HG02588 (cell line): Measurements from ENCODE around the gene SEC22C.

Experiments used
- ATAC-seq: cut with Tn5 transposase; IDR thresholded peaks from one replicate; pipeline ENCODE4 v1.9.1; 2021; ENCODE audit warnings: mild to moderate bottlenecking, moderate library complexity; ENCODE audit not compliant: unreplicated experiment

The SEC22C gene

DNA sequence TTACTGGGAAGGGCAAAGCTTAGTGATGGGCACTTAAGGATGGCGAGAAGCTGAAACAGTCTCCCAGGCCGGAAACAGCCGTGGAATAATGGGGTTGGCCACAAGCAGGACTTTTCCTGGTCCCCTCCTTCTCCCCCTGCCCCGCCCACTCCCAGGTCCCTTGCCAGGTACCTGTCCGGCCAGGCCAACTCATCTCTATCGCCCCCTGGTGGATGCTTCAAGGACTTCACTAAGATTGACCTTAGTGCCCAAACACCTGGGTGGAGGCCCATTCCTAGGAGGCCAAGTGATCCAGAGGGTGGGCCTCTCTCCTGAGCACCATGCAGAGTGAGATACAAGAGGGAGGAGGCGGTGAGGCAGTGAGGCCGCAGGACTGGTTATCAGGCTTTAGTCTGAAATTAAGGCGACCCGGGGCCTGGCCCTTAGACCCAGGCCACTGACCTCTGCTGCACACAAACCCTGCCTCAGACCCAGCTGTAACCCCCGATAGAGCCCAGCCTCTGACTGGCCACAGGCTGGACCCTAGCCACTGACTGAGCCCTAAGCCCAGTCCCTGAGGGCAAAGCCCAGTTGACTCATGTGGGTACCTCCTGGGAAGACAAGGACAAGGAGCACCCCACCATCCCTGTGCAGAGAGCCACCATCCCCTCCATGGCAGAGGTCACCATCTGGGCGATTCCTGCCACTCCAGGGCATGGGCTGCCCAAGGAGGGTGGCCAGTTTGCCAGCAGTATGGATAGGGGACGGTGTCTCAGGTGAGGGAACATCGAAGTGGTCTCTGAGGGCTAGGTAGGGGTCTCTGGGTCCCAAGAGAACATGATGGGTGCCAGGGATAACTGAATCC, 41.7 kb downstream of the SEC22C start:
- ATAC-seq, result peak; percentile 61

DNA sequence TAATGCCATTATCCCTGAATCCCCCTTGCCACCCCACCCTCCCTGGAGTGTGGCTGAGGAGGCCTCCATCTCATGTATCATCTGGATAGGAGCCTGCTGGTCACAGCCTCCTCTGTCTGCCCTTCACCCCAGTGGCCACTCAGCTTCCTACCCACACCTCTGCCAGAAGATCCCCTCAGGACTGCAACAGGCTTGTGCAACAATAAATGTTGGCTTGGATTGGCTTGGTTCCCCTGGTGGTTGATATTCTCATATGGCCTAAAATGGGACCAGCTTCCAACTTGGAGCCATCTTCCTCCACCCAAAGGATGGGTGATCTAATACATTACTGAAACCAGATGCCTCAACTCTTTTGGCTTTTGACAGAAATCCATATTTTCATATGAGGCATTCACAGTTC, 44.4 kb downstream of the SEC22C start:
- ATAC-seq, result no peak

- no peak for ATAC-seq
Observed at GRCh38 chr3:42535981-42536784, 45.6 kb downstream of the SEC22C start.

DNA sequence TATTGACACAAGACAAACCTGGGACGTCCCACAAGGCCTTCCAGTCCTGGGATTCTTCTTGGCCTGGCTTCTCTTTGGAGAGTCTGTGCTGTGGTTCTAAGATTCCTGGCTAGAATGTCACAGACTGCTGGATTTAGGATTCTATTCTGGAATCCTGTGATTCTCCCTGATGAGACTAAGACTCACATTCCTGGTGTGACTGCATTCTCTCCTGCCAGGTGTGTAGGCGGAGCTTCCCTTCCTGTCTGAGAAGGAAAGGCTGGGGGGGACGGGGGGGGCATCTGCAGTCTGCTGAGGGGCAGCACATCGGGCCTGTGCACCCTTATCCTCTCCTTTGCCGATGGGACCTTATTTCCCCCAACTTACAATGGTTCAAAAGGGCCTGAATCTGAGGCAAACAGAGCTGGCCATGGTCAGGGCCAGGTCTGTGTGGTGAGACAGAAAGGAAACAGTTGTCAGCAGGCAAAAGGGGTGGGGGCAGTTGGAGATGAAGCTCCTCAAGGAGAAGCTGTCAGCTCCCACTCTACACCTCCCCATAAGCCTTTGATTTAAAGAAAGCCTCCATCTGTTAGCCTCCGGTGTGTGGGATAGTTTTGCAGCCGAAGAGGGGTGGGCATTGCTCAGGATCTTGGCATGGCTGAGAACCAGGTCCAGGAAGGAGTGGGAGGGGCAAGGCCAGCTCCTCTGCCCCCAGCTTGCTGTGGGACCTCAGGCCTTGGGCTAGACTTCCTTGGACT, 48.4 kb downstream of the SEC22C start:
- ATAC-seq, result no peak

- no peak for ATAC-seq
Observed at GRCh38 chr3:42532229-42532628, 49.5 kb downstream of the SEC22C start.

DNA sequence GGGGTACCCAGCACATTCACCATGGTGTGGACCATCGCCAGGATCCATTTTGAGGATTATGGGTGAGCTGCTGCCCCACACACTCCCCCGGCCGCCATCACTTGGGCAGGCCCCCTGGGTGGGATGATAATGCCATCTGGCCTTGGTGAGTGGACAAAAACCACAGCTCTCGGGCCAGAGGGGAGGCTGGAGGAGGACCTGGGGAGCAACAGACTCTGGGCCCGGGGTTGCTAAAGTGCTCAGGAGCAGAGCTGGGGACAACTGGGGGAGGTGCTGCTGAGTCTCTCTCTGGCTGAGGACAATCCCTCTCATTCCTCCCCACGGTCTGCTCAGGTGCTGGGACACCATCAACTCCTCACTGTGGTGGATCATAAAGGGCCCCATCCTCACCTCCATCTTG, 50.3 kb downstream of the SEC22C start:
- ATAC-seq, result no peak

- ATAC-seq, result no peak
Observed at GRCh38 chr3:42530073-42530472, 51.7 kb downstream of the SEC22C start.

- no peak for ATAC-seq
Observed at GRCh38 chr3:42529468-42529867, 52.3 kb downstream of the SEC22C start.

DNA sequence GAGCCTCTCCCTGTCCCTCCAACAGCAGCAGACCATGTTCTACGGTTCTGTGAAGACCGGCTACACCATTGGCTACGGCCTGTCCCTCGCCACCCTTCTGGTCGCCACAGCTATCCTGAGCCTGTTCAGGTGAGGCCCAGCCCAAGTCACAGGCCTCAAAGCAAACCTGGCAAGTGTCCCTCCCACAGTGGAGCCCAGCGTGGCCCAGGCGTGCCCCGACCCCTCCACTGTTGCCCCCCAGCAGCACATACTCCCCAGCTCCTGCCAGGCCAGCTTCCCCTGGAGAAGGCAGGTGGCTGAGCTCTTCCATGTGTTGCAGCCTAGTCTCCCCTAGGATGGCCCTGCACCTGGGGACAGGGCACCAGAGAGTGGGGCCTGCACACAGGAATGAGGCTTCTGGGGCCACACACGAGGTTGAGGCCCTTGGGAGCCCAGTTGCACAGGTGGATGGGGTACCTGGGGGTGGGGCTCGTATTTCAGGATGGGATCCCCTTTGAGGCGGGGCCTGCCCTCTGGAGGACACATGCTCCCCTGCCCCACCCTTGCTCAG, 54.3 kb downstream of the SEC22C start:
- ATAC-seq, result no peak

GRCh38 chr3:42526616-42527367, 55.0 kb downstream of the SEC22C start:
- ATAC-seq, result no peak

DNA sequence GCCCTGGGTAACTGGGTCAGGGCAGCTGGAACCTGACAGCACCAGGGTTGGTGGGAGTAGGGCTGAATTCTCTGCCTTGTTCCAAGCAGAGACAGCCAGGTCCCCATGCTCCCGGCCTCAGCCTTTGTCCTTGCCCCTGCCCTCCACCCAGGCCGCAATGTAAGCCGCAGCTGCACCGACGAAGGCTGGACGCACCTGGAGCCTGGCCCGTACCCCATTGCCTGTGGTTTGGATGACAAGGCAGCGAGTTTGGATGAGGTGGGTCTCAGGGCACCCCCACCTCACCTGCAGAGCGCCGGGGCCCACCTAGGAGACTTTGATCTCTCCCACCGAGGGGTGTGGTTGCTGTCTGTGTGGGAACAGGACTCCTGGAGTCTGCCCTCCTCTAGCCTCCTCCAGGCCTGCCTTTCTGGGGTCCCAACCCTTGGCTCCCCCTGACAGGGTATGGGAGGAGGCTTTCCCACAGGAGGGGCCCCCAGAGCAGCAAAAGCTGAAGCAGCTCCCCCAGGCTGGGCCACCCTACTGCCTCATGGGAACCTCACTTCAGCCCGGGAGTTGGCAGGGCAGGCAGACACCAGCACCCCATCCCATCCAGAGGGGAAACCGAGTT, 55.9 kb downstream of the SEC22C start:
- ATAC-seq, result no peak

DNA sequence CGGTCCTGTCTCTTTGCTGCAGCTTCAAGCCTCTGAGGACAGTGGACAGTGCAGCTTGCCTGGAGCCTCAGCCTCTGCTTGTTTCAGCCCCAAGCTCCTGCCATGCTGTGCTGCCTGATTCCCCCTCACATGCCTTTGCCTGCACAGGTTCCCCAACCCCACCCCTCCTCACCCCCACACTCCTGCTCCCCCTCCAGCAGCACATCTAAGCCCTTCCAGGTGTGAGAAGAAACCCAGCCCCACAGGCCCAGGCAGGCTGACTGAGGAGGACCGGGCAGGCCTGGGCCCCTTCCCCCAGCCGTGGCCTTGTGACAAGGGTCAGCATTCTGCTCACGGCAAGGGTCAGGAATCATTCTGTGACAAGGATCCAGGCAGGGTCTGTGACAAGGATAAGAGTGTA, 56.6 kb downstream of the SEC22C start:
- no peak for ATAC-seq

DNA sequence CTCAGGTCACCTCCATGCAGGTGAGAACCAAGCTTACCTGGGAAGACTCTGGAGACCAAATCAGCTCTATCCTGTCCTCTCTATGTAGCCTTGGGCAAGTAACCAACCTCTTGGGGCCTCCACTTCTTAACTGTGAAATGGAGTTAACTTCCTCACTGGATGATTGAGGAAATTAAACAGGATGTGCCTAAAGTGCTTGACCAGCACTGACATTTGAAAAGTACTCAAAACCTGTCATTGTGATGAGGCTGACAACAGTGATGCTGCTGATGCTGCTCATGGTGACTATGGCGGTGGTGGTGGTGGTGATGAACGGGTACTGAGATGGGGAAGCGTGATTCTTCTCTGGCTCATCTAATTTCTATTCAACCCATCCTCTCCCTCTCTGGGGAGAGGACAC, 57.0 kb downstream of the SEC22C start:
- no peak for ATAC-seq

DNA sequence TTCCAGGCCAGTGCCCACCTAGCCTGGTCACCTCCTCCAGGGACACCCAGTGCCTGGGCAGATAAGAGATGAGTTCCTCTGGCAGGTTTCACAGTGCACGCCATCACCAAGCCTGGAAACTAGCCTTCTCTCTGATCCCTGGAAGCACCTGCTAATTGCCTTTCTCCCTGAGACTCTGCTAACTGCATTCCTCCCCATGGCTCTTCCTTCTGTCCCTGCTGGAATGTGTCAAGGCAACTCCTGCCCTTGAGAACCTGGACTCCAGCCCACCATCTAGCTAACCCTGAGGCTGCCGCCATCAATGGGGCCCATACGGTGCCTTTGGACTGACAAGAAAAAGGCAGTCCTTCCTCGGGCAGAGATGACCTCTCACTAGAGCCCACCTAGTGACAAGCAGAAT, 60.9 kb downstream of the SEC22C start:
- no peak for ATAC-seq

- ATAC-seq, result no peak
Observed at GRCh38 chr3:42520336-42520735, 61.4 kb downstream of the SEC22C start.

- no peak for ATAC-seq
Observed at GRCh38 chr3:42519568-42519962, 62.2 kb downstream of the SEC22C start.

- no peak for ATAC-seq
Observed at GRCh38 chr3:42518800-42519567, 62.8 kb downstream of the SEC22C start.

GRCh38 chr3:42517117-42517516, 64.7 kb downstream of the SEC22C start:
- ATAC-seq, result no peak

- no peak for ATAC-seq
Observed at GRCh38 chr3:42516443-42516842, 65.3 kb downstream of the SEC22C start.
